NT2/D1 (cell line): ENCODE measurements around the gene EPB41L4B.

Experiments used
- SUZ12 ChIP-seq: IDR thresholded peaks from 2 replicates; pipeline ENCODE4 v1.6.1; 2011; ENCODE audit not compliant: insufficient read length, insufficient read depth; ENCODE audit errors: extremely low read depth
- YY1 ChIP-seq: IDR thresholded peaks from 2 replicates; pipeline ENCODE4 v1.6.1; 2011; ENCODE audit not compliant: insufficient read length, insufficient read depth
- ZNF274 ChIP-seq: IDR thresholded peaks from 2 replicates; pipeline ENCODE4 v1.6.1; 2011; ENCODE audit warnings: mild to moderate bottlenecking, low read depth, low read length

GRCh38 chr9:109248133-109248581, 72.7 kb downstream of the EPB41L4B start:
- TF ChIP-seq YY1 (no peak), ZNF274 (no peak), SUZ12 (no peak)
